Ishikawa (cell line): ENCODE results near the gene HSD17B4.

ENCODE experiments used
- FOXM1 ChIP-seq: IDR thresholded peaks from 2 replicates; pipeline ENCODE4 v1.6.1; 2012; ENCODE audit warnings: low read depth, borderline replicate concordance
- YY1 ChIP-seq: IDR thresholded peaks from 2 replicates; pipeline ENCODE4 v1.6.1; 2012; ENCODE audit warnings: low read depth
- TF ChIP-seq, protein P1 (sequence below): IDR thresholded peaks from 2 replicates; pipeline ENCODE4 v1.6.1; 2012

DNA sequence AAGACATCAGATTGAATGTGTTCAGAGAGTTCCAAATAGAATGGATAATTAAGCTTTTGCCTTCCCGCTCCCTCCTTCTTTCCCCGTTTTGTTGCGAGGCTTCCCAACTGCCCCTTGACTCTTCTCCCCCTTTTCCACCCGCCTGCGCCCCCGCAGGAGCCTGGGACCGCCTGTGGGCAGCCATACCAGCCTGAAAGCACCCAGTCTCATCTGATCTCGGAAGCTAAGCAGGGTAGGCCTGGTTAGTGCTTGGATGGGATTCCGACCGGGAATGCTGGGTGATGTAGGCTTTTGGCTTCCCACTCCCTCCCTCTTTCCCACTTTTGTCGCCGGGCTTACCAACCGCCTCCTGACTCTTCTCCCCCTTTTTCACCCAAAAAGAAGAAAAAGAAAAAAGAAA lies 6.8 kb upstream of the HSD17B4 start:
- TF ChIP-seq FOXM1 (no peak), YY1 (no peak)
- TF ChIP-seq, protein P1, sequence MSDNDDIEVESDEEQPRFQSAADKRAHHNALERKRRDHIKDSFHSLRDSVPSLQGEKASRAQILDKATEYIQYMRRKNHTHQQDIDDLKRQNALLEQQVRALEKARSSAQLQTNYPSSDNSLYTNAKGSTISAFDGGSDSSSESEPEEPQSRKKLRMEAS, result no peak
